GM19023 (cell line): ENCODE measurements around the gene FAM136A.
"Not testable (repeated sequence)": the region's sequence is repeated elsewhere in the genome, so short reads cannot be mapped to it uniquely, and the experiment has no call there.

Source experiments
- ATAC-seq: cut with Tn5 transposase; IDR thresholded peaks from one replicate; pipeline ENCODE4 v1.9.1; 2021; ENCODE audit warnings: mild to moderate bottlenecking, moderate library complexity; ENCODE audit not compliant: unreplicated experiment

FAM136A gene

DNA sequence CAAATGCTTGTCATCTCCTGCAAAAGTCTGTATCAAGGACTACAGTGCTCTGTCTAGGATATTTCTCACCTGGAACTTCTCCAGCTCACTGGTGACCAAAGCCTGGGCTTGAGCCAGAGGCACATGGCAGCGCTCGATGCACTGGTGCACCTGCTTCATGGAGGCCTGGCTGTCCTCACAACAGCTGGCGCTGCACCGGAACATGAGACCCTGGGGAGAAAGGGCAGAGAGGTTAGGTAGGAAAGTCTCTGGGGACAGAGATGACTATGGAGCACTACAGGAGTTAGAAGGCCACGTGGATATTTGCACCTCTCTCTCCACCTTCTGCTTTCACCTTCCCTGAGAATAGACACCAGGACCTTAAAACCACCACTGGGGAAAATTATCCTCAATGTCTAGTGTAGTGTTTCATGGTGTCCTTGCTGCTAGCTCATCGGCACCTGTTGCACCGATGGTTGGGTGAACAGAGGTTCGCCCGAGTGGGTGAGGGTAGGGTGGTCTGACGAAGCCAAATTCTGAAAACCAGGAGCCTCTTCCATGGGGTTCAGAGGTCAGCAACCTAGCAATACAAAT lies 1.0 kb downstream of the FAM136A start:
- no peak for ATAC-seq

- not testable (repeated sequence) for ATAC-seq
Measured at GRCh38 chr2:70297828-70298227, 4.0 kb downstream of the FAM136A start.

DNA sequence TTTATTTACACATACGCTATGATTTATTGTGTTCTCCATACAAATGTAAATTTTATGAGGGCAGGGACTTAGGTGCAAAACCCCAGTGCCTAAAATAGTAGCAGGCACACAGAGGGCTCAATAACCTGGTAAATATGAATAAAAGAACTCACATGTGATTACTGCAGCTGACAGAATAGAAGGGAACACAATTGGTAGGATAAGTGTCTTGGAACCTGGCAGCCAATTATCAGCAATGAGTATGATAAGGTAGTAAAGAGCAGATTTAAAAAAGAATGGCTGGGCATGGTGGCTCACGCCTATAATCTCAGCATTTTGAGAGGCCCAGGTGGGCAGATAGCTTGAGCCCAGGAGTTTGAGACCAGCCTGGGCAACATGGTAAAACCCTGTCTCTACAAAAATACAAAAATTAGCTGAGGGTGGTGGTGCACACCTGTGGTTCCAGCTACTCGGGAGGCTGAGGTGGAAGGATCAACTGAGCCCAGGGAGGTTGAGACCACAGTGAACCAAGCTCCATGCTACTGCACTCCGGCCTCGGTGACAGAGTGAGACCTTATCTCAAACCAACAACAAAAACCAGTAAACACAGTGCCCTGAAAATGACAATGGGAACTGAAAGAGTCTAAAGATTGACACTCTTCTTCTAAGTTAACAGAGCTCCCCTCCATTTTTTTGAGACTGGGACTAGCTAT lies 18.2 kb downstream of the FAM136A start:
- no peak for ATAC-seq

DNA sequence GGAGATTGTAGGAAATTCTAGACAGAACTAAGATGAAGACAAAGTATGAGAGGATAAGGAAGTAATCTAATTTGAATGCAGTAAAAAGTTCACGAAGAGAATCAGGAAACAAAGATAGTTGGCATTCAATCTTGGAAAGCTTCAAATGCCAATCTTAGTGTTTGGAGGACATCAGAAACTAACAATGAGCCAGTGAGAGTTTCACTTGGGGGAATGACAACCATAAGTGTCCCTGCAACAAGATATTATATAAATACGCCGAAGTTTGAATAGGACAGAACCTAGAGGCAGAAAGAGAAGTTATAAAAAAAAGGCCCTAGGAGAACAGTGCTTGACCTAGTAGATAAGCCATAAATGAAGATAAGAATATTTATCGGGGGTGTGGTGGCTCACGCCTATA lies 19.4 kb downstream of the FAM136A start:
- no peak for ATAC-seq

DNA sequence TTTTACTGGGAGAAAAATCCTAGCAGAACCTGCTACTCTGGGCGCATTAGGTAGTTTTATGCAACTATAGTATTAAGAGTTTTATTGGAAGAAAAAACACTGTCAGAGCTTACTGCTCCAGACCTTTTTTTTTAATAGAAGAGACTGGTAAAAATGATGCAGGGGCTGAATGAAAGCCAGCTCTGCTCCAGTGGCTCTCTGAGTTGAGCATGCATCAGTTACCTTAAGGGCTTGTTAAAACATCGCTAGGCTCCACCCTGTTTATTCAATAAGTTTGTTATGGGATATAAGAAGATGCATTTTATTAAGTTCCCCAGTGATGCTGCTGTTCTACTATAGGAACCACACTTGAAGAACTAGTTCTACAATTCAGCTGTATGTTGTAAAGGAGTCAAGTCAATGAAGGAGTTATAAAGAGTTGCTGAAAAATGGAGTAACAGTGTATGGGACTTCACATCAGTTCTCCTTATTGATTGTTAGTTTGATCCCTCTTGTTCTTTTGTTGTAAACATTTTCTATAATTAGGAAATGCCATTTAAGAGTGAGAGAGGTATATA lies 21.5 kb downstream of the FAM136A start:
- no peak for ATAC-seq

DNA sequence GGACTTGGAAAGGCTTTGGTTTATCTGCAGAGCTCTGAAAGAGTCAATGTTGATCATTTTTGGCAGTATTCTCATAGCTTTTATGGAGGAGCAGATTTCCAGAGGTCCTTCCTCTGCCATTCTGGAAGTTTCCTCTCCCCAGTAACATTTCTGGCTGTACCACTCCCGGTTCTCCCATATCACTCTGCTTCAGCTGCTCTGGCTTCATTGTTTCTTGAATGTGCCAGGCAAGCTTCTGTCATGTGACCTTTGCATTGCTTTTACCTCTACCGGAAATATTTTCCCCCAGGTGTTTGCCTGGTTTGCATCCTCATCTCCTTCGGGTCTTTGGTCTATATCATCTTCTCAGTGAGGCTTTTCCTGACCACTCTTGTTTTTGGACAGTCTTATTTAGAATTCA lies 31.5 kb downstream of the FAM136A start:
- no peak for ATAC-seq

GRCh38 chr2:70269422-70270302 lies 32.2 kb downstream of the FAM136A start:
- not testable (repeated sequence) for ATAC-seq

- ATAC-seq: not testable (repeated sequence)
Measured at GRCh38 chr2:70266925-70267324, 34.9 kb downstream of the FAM136A start.

- ATAC-seq: no peak
Measured at GRCh38 chr2:70261501-70261900, 40.4 kb downstream of the FAM136A start.

GRCh38 chr2:70258532-70258875 lies 43.4 kb downstream of the FAM136A start:
- ATAC-seq: peak; percentile 3

GRCh38 chr2:70255637-70256314 lies 46.1 kb downstream of the FAM136A start:
- ATAC-seq: no peak

GRCh38 chr2:70250434-70250833 lies 51.4 kb downstream of the FAM136A start:
- no peak for ATAC-seq

GRCh38 chr2:70248181-70248847 lies 53.6 kb downstream of the FAM136A start, which contains the start of gene TIA1:
TIA1 (minus strand) TSS chr2:70248628; CDS start chr2:70248430, 198 bp downstream.
- ATAC-seq: peak; percentile 96

DNA sequence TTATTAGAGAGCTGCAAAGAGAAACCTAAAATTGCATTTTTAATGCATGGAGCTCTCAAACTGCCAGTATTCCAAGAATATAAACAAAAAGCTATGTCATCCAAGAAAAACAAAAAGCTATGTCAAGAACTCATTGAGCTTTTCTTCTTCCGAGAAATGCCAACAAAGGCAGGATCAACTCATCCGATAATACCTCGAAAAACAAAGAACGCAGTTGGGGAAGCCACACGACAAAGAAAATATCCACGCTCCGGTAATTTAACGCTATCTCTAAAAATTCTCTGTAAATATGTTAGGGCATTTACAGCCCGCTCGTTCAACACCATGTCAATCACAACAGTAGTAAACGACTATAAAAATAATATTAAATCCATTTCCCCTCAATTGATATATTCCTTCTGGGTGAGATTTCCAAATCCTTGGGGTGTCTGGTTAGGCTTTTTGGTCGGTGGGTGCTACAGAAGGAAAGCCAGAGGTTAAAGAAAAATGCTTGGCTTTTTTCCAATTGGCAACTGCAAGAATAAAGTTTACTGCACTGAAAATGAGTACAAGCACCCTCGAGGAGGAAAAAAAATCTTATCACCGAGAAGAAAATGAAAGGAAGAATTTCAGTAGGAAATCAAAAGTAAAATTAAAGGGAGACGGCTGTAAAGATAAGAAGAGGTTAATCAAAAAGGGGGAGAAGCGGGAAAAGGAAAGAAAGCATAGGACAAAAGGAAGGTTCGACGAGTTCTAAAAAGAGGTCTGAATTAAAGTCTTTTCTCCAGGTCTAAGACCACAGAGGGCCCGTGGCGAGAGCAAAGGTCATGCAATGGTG lies 54.3 kb downstream of the FAM136A start:
- no peak for ATAC-seq
